ENCODE results near the gene ZNF474.

Gene ZNF474

GRCh38 chr5:122177161-122177560 lies 47.8 kb downstream of the ZNF474 start:
- ChIA-PET CTCF (interaction anchor here (0.6 kb wide), 1 partner anchor 15 kb away, joined by 3 read pairs; no protein-coding TSS in a partner anchor), POLR2A (no interaction called here)
- H3K4me1 ChIP-seq (ENCODE audit: control insufficient read depth, insufficient read depth, low read length), result 0 out of 2 replicates have a peak, but pooled peaks cover 3% of the 10 kb centered on the region
- TF ChIP-seq ZNF521 (tag by site-specific recombination; IDR thresholded peaks at IDR 0.05), result no peak
- 0 out of 2 replicates have a peak, but pooled peaks have one; percentile 23 for TF ChIP-seq PRDM4 (tag by site-specific recombination; IDR thresholded peaks at IDR 0.05)
- TF ChIP-seq KLF10 (tag by site-specific recombination; IDR thresholded peaks at IDR 0.05), result no peak
- TF ChIP-seq PRDM6 (tag by site-specific recombination; IDR thresholded peaks at IDR 0.05), result peak; percentile 59; the same call in 1 of the 2 replicates
- peak; percentile 74 for TF ChIP-seq FEZF1 (tag by site-specific recombination; IDR thresholded peaks at IDR 0.05)
- peak; percentile 44; the same call in 1 of the 2 replicates for TF ChIP-seq ZNF843 (tag by site-specific recombination; IDR thresholded peaks at IDR 0.05)
- TF ChIP-seq ZFHX2 (tag by site-specific recombination; conservative IDR thresholded peaks at IDR 0.05), result peak; percentile 79
- peak; percentile 62; the same call in 1 of the 2 replicates for TF ChIP-seq EGR2 (tag by site-specific recombination; IDR thresholded peaks at IDR 0.05; ENCODE audit: low read depth)
- H3K4me3 ChIP-seq (ENCODE audit: low read depth, low read length), result no peak overlapping the region
- no peaks in the 10 kb centered on the region for H3K9me3 ChIP-seq (ENCODE audit: control insufficient read depth, insufficient read depth, low read depth, low read length)
- H3K27ac ChIP-seq (ENCODE audit: extremely low read depth, low read depth, low read length), result no peak overlapping the region
- H3K36me3 ChIP-seq (ENCODE audit: control insufficient read depth in 2 of 2, insufficient read depth in 1 of 2, low read length in 2 of 2), result no peaks in the 10 kb centered on the region

- ChIA-PET CTCF (interaction anchor here (1.5 kb wide), 1 partner anchor 16 kb away, joined by 4 read pairs; no protein-coding TSS in a partner anchor), POLR2A (no interaction called here)
- no peak overlapping the region for H3K27ac ChIP-seq (ENCODE audit: extremely low read depth, low read depth, low read length)
- H3K36me3 ChIP-seq (ENCODE audit: control insufficient read depth in 2 of 2, insufficient read depth in 1 of 2, low read length in 2 of 2), result no peaks in the 10 kb centered on the region
- peaks cover 11% of the 10 kb centered on the region for H3K4me1 ChIP-seq (ENCODE audit: control insufficient read depth, insufficient read depth, low read length)
- no peak for TF ChIP-seq ZNF660 (tag by site-specific recombination; IDR thresholded peaks at IDR 0.05)
- no peaks in the 10 kb centered on the region for H3K9me3 ChIP-seq (ENCODE audit: control insufficient read depth, insufficient read depth, low read depth, low read length)
- H3K4me3 ChIP-seq (ENCODE audit: low read depth, low read length), result no peak overlapping the region
Observed at GRCh38 chr5:122179701-122180100, 50.4 kb downstream of the ZNF474 start.

- H3K27ac ChIP-seq (ENCODE audit: extremely low read depth, low read depth, low read length), result no peak overlapping the region
- H3K4me1 ChIP-seq (ENCODE audit: control insufficient read depth, insufficient read depth, low read length), result peaks cover 11% of the 10 kb centered on the region
- H3K36me3 ChIP-seq (ENCODE audit: control insufficient read depth in 2 of 2, insufficient read depth in 1 of 2, low read length in 2 of 2), result no peaks in the 10 kb centered on the region
- TF ChIP-seq TCF7L2 (IDR thresholded peaks at IDR 0.05; ENCODE audit: borderline replicate concordance, low read depth, low read length) (no peak), ZNF121 (tag by site-specific recombination; IDR thresholded peaks at IDR 0.05) (no peak), ZNF488 (tag by site-specific recombination; IDR thresholded peaks at IDR 0.05) (no peak), ZNF514 (tag by site-specific recombination; IDR thresholded peaks at IDR 0.05) (no peak), ZEB2 (tag by site-specific recombination; IDR thresholded peaks at IDR 0.05) (no peak), ZXDB (tag by site-specific recombination; IDR thresholded peaks at IDR 0.05) (no peak), OSR2 (tag by site-specific recombination; IDR thresholded peaks at IDR 0.05) (no peak), GLIS1 (tag by site-specific recombination; IDR thresholded peaks at IDR 0.05) (no peak), ZNF311 (tag by site-specific recombination; IDR thresholded peaks at IDR 0.05; ENCODE audit: borderline replicate concordance) (no peak), TRIM28 (IDR thresholded peaks at IDR 0.05; ENCODE audit: borderline replicate concordance, low read length) (no peak), ZFP69B (tag by site-specific recombination; IDR thresholded peaks at IDR 0.05) (no peak), ZNF791 (tag by site-specific recombination; IDR thresholded peaks at IDR 0.05) (no peak), PRDM6 (tag by site-specific recombination; IDR thresholded peaks at IDR 0.05) (no peak), ZNF692 (tag by site-specific recombination; IDR thresholded peaks at IDR 0.05) (no peak), ZNF529 (tag by site-specific recombination; IDR thresholded peaks at IDR 0.05; ENCODE audit: insufficient replicate concordance) (no peak), ZNF157 (tag by site-specific recombination; IDR thresholded peaks at IDR 0.05) (no peak)
- POLR2A ChIA-PET, result no interaction called here
- H3K4me3 ChIP-seq (ENCODE audit: low read depth, low read length), result no peak overlapping the region
- CTCF ChIA-PET, result no interaction called here
- no peaks in the 10 kb centered on the region for H3K9me3 ChIP-seq (ENCODE audit: control insufficient read depth, insufficient read depth, low read depth, low read length)
Observed at GRCh38 chr5:122180146-122180712, 50.9 kb downstream of the ZNF474 start.

Data from HEK293 (cell line).